ENCODE results near the gene LNPEP.

The LNPEP gene

DNA sequence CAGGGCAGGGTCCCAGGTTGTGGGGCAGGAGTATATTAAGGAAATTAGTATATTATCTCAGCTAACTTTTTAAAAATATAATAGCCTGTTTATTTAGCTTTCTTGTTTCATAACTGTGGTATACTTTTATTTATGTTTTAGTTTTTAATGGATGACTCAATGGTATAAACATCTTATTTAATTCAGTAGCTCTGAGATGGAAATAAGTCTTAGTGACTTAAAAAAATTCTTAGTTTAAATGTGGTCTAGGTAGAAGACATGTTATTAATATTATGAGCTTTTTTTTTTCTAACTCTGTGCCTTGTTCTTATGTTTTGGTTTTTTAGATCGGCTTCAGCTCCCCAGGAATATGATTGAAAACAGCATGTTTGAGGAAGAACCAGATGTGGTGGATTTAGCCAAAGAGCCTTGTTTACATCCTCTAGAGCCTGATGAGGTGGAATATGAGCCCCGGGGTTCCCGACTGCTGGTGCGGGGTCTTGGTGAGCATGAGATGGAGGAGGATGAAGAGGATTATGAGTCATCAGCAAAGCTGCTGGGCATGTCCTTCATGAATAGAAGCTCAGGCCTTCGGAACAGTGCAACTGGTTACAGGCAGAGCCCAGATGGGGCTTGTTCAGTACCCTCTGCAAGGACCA lies 43.1 kb downstream of the LNPEP start:
- no peak for TF ChIP-seq CTCF (IDR thresholded peaks at IDR 0.05; ENCODE audit: insufficient read depth, low read length, poor library complexity, severe bottlenecking)
- no peak for TF ChIP-seq EZH2phosphoT487 (conservative IDR thresholded peaks at IDR 0.05; ENCODE audit: low read length)
- no peak overlapping the region for H3K9ac ChIP-seq (ENCODE audit: low read length)
- H3K4me2 ChIP-seq (ENCODE audit: low read depth, low read length, poor library complexity, severe bottlenecking): no peak overlapping the region
- H3K79me2 ChIP-seq (ENCODE audit: insufficient read depth, low read length): peaks cover 100% of the 10 kb centered on the region
- H2AFZ ChIP-seq (ENCODE audit: low read depth, low read length, severe bottlenecking): no peak overlapping the region
- H3K9me3 ChIP-seq (ENCODE audit: insufficient read depth, low read length): no peaks in the 10 kb centered on the region
- no peaks in the 10 kb centered on the region for H3K27me3 ChIP-seq (ENCODE audit: low read length)
- peaks cover 23% of the 10 kb centered on the region; the same call in 1 of the 2 replicates for H3F3A ChIP-seq (ENCODE audit: insufficient read depth)
- peaks cover 54% of the 10 kb centered on the region for H4K20me1 ChIP-seq (ENCODE audit: low read depth, low read length)
- no peaks in the 10 kb centered on the region for H3K9me2 ChIP-seq (replicated peaks; ENCODE audit: insufficient read depth, low read length)
- H3K27ac ChIP-seq (ENCODE audit: low read depth, low read length): no peak overlapping the region
- peaks cover 52% of the 10 kb centered on the region for H3K36me3 ChIP-seq (ENCODE audit: low read length)
- H3K4me3 ChIP-seq (ENCODE audit: insufficient read depth, low read length, poor library complexity, severe bottlenecking): no peak overlapping the region

GRCh38 chr5:96984506-96985192 lies 48.8 kb downstream of the LNPEP start:
- no peak overlapping the region for H3K4me2 ChIP-seq (ENCODE audit: low read depth, low read length, poor library complexity, severe bottlenecking)
- no peaks in the 10 kb centered on the region for H3K9me2 ChIP-seq (replicated peaks; ENCODE audit: insufficient read depth, low read length)
- no peak overlapping the region for H3K4me3 ChIP-seq (ENCODE audit: insufficient read depth, low read length, poor library complexity, severe bottlenecking)
- H3K27me3 ChIP-seq (ENCODE audit: low read length): no peaks in the 10 kb centered on the region
- no peak overlapping the region for H3K27ac ChIP-seq (ENCODE audit: low read depth, low read length)
- no peaks in the 10 kb centered on the region for H3K9me3 ChIP-seq (ENCODE audit: insufficient read depth, low read length)
- H3F3A ChIP-seq (ENCODE audit: insufficient read depth): peaks cover 28% of the 10 kb centered on the region
- peaks cover 73% of the 10 kb centered on the region for H3K36me3 ChIP-seq (ENCODE audit: low read length)
- H3K9ac ChIP-seq (ENCODE audit: low read length): no peak overlapping the region
- no peak for TF ChIP-seq CTCF (IDR thresholded peaks at IDR 0.05; ENCODE audit: insufficient read depth, low read length, poor library complexity, severe bottlenecking)
- no peak for TF ChIP-seq EZH2phosphoT487 (conservative IDR thresholded peaks at IDR 0.05; ENCODE audit: low read length)
- peaks cover 78% of the 10 kb centered on the region for H3K79me2 ChIP-seq (ENCODE audit: insufficient read depth, low read length)
- peaks cover 29% of the 10 kb centered on the region for H4K20me1 ChIP-seq (ENCODE audit: low read depth, low read length)
- no peak overlapping the region for H2AFZ ChIP-seq (ENCODE audit: low read depth, low read length, severe bottlenecking)

- Histone ChIP-seq H3K79me2 (ENCODE audit: insufficient read depth, low read length) (peaks cover 77% of the 10 kb centered on the region), H3F3A (ENCODE audit: insufficient read depth) (peaks cover 16% of the 10 kb centered on the region), H3K4me3 (ENCODE audit: insufficient read depth, low read length, poor library complexity, severe bottlenecking) (no peak overlapping the region), H3K27me3 (ENCODE audit: low read length) (no peaks in the 10 kb centered on the region), H3K9ac (ENCODE audit: low read length) (no peak overlapping the region), H3K36me3 (ENCODE audit: low read length) (peaks cover 74% of the 10 kb centered on the region), H3K4me2 (ENCODE audit: low read depth, low read length, poor library complexity, severe bottlenecking) (no peak overlapping the region), H3K9me3 (ENCODE audit: insufficient read depth, low read length) (no peaks in the 10 kb centered on the region), H2AFZ (ENCODE audit: low read depth, low read length, severe bottlenecking) (no peak overlapping the region), H4K20me1 (ENCODE audit: low read depth, low read length) (peaks cover 20% of the 10 kb centered on the region), H3K9me2 (replicated peaks; ENCODE audit: insufficient read depth, low read length) (no peaks in the 10 kb centered on the region), H3K27ac (ENCODE audit: low read depth, low read length) (no peak overlapping the region)
- no peak for TF ChIP-seq CTCF (IDR thresholded peaks at IDR 0.05; ENCODE audit: insufficient read depth, low read length, poor library complexity, severe bottlenecking)
- no peak for TF ChIP-seq EZH2phosphoT487 (conservative IDR thresholded peaks at IDR 0.05; ENCODE audit: low read length)
Observed at GRCh38 chr5:96986450-96986849, 50.6 kb downstream of the LNPEP start.

Measured in SU-DHL-6 (cell line).